Mucosa of descending colon (tissue), 3 donors: ENCODE data around the gene CCR5AS.
"Not testable (repeated sequence)": the region's sequence is repeated elsewhere in the genome, so short reads cannot be mapped to it uniquely, and the experiment has no call there.

Source experiments
- ATAC-seq: fragments of 200-7000 bp; cut with Tn5 transposase; one replicate; pipeline ENCODE4 v1.9.1; 2020; ENCODE audit warnings: mild to moderate bottlenecking, moderate library complexity
- DNase-seq, 3 donors: peaks; one replicate each; pipeline ENCODE4 v3.0.0-alpha.2; 2020
- H3K36me3 ChIP-seq: fragments of 200-600 bp; one replicate; pipeline ENCODE4 v1.8.0; 2021; ENCODE audit warnings: low read depth, mild to moderate bottlenecking
- H3K4me1 ChIP-seq: fragments of 200-600 bp; one replicate; pipeline ENCODE4 v1.8.0; 2021; ENCODE audit warnings: low read depth, mild to moderate bottlenecking
- H3K4me3 ChIP-seq: fragments of 200-600 bp; one replicate; pipeline ENCODE4 v1.8.0; 2021; ENCODE audit warnings: mild to moderate bottlenecking
- H3K9me3 ChIP-seq: fragments of 200-600 bp; one replicate; pipeline ENCODE4 v1.8.0; 2021; ENCODE audit warnings: mild to moderate bottlenecking
- intact Hi-C, 2 donors: fragments of 100-400 bp; cut with DNase I in 1 of 2; cut with micrococcal nuclease in 1 of 2; formaldehyde crosslinking; loops; one replicate each; pipeline versions ENCODE4 v1.11.0 to v1.11.1; 2022; cut with DNase I, micrococcal nuclease
- TF ChIP-seq, protein P1 (sequence below): fragments of 200-600 bp; IDR thresholded peaks from one replicate; pipeline ENCODE4 v1.8.0; 2022; ENCODE audit warnings: antibody characterized with exemption, mild to moderate bottlenecking
- donor health status: DM: no; HTN: no; CAD: no; lungs with moderate emphysema.
- donor health status: DM: no; HTN: no; CAD: no.
- donor health status: DM: no; HTN: yes; CAD: no.

Gene CCR5AS

DNA sequence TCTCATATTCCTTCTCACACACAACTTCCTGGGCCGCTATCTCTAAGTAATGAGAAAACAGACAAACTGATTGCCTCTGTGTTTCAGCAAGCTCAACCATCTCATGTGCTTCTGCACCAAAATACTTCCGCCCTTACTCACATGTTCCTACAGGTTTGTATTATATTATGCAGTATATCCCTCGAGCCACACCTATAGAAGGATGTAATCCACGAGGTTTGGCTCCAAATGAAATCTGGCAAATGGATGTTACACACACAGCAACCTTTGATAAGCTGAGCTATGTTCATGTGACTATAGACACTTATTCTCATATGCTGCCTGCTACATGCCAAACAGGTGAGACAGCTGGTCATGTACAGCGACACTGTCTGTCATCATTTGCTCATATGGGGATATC lies 22.8 kb upstream of the CCR5AS start:
- Histone ChIP-seq H3K4me3 (no peak overlapping the region), H3K9me3 (no peaks in the 10 kb centered on the region), H3K4me1 (peaks cover 6% of the 10 kb centered on the region), H3K36me3 (no peaks in the 10 kb centered on the region)
- TF ChIP-seq, protein P1, sequence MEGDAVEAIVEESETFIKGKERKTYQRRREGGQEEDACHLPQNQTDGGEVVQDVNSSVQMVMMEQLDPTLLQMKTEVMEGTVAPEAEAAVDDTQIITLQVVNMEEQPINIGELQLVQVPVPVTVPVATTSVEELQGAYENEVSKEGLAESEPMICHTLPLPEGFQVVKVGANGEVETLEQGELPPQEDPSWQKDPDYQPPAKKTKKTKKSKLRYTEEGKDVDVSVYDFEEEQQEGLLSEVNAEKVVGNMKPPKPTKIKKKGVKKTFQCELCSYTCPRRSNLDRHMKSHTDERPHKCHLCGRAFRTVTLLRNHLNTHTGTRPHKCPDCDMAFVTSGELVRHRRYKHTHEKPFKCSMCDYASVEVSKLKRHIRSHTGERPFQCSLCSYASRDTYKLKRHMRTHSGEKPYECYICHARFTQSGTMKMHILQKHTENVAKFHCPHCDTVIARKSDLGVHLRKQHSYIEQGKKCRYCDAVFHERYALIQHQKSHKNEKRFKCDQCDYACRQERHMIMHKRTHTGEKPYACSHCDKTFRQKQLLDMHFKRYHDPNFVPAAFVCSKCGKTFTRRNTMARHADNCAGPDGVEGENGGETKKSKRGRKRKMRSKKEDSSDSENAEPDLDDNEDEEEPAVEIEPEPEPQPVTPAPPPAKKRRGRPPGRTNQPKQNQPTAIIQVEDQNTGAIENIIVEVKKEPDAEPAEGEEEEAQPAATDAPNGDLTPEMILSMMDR = no peak
- ATAC-seq = peak; percentile 96
- DNase-seq = peak in 1 of 3 donors; percentile 66
- intact Hi-C loops = no loop called here

DNA sequence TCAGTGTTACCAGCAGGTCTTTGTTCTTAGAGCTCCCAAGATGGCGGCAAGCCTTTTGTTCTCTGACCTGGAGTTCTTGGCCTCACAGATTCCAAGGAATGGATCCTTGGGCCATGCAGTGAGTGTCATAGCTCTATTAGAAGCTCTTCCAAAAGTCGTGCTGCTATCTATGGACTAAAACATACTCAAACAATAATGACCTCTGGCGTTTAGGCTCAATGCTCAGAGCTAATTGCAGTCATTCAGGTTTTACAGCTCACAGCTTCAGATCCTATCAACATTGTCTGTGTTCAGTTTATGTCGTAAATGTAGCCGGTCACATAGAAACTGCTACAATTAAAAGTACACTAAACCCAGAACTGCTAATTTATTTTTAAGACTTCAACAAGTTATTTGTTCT lies 22.4 kb upstream of the CCR5AS start:
- intact Hi-C loops = no loop called here
- peak in 1 of 3 donors; percentile 50 for DNase-seq
- Histone ChIP-seq H3K4me1 (peaks cover 6% of the 10 kb centered on the region), H3K9me3 (no peaks in the 10 kb centered on the region), H3K4me3 (no peak overlapping the region), H3K36me3 (no peaks in the 10 kb centered on the region)
- TF ChIP-seq, protein P1 = no peak
- ATAC-seq = peak; percentile 82

DNA sequence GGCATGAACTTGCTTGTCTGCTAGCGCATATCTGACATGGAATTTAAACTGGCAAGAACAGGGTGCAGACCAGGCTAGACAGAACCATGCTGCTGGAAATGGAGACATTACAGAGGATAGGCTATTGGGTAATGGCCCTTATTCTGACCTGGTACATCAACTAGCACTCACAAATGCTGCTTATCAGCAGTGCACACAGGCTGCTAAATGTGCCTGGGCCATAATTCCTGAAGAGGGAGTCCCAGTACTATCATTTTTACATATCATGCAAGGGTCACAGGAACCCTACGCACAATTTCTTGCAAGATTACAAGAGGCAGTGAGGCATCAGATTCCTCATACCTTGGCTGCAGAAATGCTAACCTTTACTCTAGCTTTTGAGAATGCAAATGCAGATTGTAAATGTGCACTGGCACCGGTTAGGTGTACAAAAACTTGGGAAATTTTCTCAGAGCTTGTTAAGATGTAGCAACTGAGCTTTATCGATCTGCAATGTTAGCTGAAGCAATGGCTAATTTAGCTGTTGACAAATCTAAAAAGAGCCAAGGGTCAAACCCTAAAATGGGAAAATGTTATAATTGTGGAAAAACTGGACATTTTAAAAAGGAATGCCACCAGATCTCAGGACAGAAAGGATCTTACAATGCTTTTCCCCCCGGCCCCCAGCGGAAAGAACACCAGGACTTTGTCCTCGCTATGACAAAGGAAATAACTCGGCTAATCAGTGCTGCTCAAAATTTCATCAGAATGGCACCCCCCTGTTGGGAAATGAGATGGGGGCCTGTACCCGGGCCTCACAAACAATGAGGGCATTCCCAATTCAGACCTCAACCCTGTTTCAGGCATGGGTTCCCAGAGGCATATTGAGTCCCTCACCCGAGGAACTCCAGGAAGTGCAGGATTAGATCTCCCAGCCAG lies 21.3 kb upstream of the CCR5AS start:
- no peaks in the 10 kb centered on the region for H3K36me3 ChIP-seq
- peaks cover 6% of the 10 kb centered on the region for H3K4me1 ChIP-seq
- ATAC-seq (peak; percentile 19), DNase-seq (peak in 1 of 3 donors; percentile 41)
- intact Hi-C loops = no loop called here
- H3K9me3 ChIP-seq = no peaks in the 10 kb centered on the region
- no peak overlapping the region for H3K4me3 ChIP-seq
- TF ChIP-seq, protein P1 = no peak

DNA sequence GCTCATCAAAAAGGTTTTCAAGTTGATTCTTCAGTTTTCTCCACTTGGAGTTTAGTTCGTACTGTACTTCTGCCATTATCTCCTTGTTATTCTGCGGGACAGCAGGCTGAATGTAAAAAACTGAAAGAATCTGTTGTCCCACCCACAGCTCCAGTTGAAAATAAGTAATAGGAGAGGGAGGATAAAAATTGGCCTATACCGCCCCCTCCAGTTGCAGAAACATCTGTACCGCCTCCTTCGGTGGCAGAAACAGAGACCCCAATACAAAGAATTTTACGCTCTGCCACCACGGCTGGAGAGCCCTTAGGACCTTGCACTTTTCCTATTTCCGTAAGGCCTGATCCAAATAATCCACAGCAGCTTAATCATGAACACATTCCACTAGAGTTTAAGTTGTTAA lies 20.5 kb upstream of the CCR5AS start:
- DNase-seq, H3K9me3 ChIP-seq, H3K36me3 ChIP-seq, intact Hi-C loops, H3K4me1 ChIP-seq, ATAC-seq, H3K4me3 ChIP-seq: not testable (repeated sequence)

DNA sequence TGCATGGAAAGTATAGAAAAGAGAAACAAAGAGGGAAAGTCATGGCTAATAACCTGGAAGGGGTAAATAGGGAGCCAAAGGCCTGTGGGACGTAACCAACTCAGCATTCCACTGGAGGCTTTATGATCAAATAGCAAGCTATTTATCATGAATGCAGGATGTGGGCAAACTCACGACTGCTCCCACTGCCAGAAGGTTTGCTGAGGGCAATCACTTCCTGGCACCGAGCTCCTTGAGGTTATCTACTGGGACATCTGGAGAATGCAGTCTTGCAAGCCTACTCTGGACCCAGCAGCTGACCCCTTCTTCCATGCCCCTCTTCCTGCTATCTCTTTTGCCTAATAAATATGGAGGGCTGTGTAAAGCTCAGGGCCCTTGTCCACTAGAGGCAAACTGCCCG lies 19.6 kb upstream of the CCR5AS start:
- H3K9me3 ChIP-seq, intact Hi-C loops, H3K4me3 ChIP-seq, H3K36me3 ChIP-seq, H3K4me1 ChIP-seq, DNase-seq, ATAC-seq: not testable (repeated sequence)

DNA sequence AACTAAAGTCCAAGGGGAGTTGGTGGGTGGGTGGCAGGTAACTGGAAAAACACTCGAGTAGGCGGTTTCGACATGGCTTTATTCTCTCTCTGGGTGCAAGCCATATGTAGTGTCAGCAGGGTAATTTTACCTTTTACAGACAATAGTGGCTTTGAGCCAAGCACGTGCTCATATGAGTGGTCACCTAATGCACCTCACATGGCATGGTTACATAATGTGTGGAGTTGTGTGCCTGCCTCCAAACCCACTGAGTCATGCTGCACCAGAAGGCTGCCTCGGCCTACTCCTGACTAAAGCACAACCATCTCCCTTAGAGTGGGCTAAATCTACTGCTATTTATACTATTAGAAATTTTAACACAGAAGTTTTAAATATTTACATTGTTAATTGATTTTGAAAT lies 16.7 kb upstream of the CCR5AS start:
- DNase-seq (no peak), ATAC-seq (no peak)
- no peaks in the 10 kb centered on the region for H3K36me3 ChIP-seq
- peaks cover 5% of the 10 kb centered on the region for H3K4me1 ChIP-seq
- no peak overlapping the region for H3K4me3 ChIP-seq
- intact Hi-C loops = no loop called here
- no peaks in the 10 kb centered on the region for H3K9me3 ChIP-seq
- TF ChIP-seq, protein P1 = no peak
